Mammary epithelial cell (primary cell): ENCODE data around the gene NR5A1.

ENCODE experiments used
- EZH2 ChIP-seq: IDR thresholded peaks from 2 replicates; pipeline ENCODE4 v1.6.1; 2012; ENCODE audit warnings: low read length, inconsistent platforms, borderline replicate concordance
- TF ChIP-seq, protein P1 (sequence below), 2 donors: IDR thresholded peaks in 1 of 2; conservative IDR thresholded peaks in 1 of 2; 2 replicates each; pipeline ENCODE4 v1.5.1; 2011 to 2012; ENCODE audit warnings: inconsistent platforms in 2 of 2, low read length in 2 of 2, mild to moderate bottlenecking in 2 of 2, control low read depth in 1 of 2, low read depth in 1 of 2; ENCODE audit not compliant: insufficient read depth in 1 of 2; ENCODE audit errors: extremely low read depth in 1 of 2

DNA sequence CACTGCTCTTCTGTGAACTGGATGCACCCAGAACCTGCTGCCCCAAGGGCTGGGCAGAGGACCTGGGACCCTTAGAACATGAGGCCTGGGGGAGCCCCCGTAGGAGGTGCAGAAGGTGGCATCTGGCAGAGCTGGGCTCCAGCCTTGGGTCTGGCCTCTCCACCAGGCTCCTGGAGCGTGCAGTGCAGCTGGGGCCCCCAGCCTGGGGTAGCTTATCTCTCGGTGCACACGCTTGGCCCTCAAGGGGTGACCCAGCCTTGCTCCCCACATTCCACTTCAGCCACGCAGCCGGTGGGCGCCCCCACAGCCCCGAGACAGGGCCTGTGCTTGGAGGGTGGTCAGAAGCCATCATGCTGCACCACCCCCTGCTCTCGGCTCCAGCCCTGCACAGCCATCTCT, 5.6 kb upstream of the NR5A1 start:
- TF ChIP-seq, protein P1, sequence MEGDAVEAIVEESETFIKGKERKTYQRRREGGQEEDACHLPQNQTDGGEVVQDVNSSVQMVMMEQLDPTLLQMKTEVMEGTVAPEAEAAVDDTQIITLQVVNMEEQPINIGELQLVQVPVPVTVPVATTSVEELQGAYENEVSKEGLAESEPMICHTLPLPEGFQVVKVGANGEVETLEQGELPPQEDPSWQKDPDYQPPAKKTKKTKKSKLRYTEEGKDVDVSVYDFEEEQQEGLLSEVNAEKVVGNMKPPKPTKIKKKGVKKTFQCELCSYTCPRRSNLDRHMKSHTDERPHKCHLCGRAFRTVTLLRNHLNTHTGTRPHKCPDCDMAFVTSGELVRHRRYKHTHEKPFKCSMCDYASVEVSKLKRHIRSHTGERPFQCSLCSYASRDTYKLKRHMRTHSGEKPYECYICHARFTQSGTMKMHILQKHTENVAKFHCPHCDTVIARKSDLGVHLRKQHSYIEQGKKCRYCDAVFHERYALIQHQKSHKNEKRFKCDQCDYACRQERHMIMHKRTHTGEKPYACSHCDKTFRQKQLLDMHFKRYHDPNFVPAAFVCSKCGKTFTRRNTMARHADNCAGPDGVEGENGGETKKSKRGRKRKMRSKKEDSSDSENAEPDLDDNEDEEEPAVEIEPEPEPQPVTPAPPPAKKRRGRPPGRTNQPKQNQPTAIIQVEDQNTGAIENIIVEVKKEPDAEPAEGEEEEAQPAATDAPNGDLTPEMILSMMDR (conservative IDR thresholded peaks at IDR 0.05 in 1 of 2, IDR thresholded peaks at IDR 0.05 in 1 of 2; ENCODE audit: extremely low read depth in 1 of 2, insufficient read depth in 1 of 2, low read depth in 1 of 2, low read length in 2 of 2) = no peak
- no peak for TF ChIP-seq EZH2
